ENCODE results near the gene CPN2.

CPN2 gene

GRCh38 chr3:194312186-194312742 is 38.9 kb downstream of the CPN2 start:
- DNase-seq = no peak

- DNase-seq = no peak
Observed at GRCh38 chr3:194311000-194311399, 40.1 kb downstream of the CPN2 start.

GRCh38 chr3:194310060-194310835 is 40.9 kb downstream of the CPN2 start:
- DNase-seq = no peak

DNA sequence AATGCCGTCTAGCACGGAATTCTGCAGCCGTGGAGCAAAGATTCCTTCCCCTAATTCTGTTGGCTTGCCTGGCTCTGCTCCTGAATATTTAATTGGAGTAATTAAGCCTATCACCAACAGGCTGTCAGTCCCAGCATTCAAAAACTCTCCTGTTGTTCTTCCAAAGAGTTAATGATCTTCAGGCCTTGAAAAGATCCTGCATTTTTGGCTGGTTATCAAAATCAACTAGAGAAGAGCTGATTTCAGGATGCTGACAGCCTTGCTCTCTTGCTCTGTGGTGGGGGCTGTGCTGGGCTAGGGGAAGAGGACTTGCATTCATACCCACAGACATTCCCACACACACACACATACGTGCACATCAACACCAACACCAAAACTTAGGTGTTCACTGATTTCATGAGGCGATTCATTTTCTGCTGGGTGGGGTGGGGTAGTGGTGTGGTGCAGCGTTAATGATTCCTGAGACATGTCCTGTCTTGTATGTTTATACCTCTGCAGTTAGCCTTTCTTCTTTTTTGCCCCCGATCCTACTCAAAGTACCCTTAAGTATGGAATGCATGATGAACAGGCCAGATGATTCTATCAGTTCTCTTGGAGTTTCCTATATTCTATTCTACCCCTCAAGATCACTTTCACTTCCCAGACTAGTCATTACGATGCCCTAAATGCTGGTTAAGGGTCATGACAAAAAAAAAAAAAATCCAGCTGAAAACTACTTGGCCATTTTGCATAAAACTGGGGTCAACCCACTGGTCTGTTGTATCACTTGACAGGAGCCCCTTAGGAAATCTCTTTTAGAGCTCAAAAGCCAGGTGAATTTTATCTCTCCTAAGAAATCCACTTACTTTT is 42.3 kb downstream of the CPN2 start:
- DNase-seq = no peak

DNA sequence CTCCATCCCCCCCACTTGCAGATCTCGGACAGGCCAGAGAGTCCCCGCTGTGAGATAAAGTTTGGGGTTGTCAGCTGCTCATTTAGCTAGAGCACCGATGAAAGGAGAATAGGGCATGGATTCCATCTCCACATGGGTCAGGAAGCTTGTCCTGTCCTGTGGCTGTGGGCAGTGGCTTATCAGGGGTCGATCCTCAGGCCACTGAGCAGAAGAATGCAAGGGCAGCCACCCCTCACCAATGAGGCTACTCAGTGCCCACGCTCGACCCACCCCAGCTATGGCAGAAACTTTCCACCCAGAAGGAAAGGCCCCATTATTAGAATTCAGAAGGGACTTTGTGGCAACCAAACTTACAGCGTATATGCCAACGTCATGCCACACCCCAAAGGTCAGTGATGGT is 43.3 kb downstream of the CPN2 start:
- no peak for DNase-seq

DNA sequence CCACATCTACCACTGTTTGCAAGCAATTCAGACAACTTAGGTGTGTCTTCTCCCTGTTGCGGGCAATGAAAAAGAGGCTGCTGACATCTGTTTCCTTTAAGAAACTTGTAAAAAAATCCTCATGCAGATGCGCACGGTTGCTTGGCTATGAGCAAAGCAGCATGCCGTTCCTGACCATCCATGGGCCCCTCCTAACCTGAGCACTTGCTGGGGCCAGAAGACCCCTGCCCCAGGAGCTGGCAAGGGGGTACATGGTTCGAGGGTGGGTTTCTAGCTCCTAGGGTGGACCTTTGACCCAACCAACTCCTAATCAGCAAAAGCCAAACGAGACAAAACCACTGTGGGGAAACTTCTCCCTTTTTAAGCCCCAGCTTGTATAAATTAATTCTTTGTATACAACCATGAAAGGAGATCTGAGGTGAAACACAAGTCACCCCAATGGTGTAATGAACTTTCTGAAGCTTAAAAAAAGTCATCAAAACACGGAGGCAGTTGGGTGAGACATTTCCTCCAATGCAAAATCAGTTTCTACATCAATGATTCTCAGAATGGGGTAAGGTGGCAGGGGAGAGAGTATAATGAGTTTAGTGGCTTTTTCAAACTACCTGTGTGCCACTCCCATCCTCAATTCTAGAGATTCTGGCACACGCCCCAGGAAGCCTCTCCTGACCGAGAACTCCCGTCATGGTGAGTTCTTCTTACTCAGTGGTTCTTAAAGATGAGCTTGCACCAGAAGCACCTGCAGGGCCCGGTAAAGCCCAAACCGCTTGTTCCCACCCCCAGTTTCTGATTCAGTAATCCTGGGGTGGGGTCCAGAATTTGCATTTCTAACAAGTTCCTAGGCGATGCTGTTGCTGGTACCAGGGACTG is 44.1 kb downstream of the CPN2 start:
- no peak for DNase-seq

- no peak for DNase-seq
Observed at GRCh38 chr3:194306109-194306686, 44.9 kb downstream of the CPN2 start.

DNA sequence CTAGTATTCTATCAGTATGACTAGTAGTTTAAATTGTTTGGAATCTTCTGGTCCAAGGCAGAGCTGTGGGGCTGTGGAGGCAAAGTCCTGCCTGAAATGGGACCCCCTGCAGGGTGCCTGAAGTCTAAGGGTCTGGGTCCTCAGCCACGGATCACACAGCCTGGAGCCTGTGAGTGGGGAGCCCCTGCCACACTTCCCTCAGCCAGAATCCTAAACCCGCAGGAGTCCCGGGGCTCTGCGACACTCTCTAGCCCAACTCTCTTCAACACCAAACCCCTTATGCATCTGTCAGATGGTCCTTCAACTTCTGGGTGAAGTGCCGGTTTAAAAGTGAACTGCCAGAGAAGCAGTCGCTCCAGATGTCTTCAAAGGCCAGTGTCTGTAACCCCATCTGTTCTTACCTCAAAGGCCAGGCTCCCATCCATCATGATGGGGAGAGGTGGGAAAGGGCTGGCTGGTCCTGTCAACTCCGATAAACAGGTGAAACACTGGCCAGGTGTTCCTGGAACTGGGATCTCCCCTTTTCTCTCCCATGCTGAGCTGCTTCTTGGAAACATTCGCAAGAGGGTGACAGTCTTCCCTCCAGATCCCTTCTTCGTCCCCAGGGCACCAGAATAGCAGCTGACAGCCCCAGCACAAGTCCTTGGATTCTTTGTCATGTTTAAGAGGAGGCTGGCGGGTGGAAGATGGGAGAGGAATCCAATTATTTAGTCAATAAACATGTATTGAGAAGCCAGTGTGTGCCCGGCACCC is 45.6 kb downstream of the CPN2 start:
- DNase-seq = no peak

GRCh38 chr3:194304186-194304917 is 46.8 kb downstream of the CPN2 start:
- DNase-seq = no peak

GRCh38 chr3:194303749-194304148 is 47.4 kb downstream of the CPN2 start:
- DNase-seq = no peak

DNA sequence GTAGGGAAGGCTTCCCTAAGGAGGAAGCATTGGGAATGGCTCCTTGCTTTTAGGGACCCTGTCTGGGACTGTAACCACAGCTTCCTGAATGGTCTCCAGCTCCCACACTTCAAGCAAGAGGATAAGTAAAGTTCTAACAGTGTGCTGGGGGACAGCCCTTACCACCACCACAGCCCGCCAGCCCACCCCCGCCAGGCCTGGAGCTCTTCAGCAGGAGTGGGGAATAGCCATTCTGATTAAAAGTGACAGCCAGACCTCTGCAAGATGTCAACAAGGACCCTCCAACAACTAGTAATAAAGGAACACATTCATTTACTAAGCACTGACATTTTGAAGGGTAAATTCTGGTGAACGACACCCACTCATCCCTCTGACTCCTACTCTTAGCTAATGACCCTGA is 49.4 kb downstream of the CPN2 start:
- no peak for DNase-seq

- DNase-seq = no peak
Observed at GRCh38 chr3:194300936-194301335, 50.2 kb downstream of the CPN2 start.

GRCh38 chr3:194300382-194300758 is 50.8 kb downstream of the CPN2 start:
- DNase-seq = no peak

- no peak for DNase-seq
Observed at GRCh38 chr3:194298331-194299227, 52.5 kb downstream of the CPN2 start.

DNA sequence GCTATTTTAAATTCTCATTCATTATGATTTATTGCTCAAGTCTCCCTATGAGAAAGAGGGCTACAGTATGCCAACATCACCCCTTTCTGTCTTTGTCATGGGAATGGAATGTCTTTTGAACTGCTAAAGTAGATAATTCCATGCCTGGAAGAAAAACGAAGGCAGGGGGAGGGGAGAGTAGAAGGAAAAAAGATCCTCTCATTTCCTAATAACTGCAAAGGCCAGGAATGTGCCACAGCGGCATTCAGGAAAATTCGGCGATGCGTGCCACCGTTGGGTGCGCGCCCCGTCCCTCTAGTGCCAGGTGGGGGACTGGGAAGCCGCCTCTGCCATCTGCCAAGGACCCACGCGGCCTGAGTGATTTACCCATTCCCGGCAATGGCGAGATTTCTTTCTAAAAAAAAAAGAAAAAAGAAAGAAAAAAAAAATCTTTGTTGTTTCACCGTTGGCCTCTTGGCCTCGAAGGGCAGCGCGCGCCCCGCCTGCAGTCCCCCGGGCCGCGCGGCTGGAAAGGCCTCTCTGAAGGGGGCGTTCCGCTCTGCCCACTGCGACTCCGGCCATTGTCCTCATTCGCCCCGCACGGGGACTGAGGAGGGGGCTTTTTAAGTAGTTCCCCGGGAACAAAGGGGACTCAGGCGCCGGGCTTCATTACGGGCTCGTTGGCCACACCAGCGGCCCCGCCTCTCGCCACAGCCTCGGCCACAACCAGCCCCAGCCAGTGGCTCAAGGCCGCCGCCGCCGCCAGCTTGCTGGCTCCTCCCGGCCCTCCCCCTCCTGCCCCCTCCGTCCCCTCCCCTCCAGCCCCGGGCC is 54.5 kb downstream of the CPN2 start:
- no peak for DNase-seq

DNA sequence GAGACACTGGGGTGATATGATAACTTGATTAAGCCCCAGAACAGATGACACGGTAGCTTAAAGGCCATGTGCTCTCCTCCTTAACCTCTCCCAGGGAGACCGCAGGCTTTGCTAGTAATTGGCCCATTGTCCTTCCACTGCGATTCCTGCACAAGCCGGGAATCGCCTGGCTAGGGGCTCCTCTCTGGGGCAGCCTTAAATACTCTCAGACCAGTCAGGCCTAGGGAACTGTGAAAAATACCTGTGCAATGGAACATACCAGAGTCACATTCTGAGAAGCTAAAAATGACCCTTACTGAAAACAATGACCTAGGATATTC is 56.3 kb downstream of the CPN2 start:
- no peak for DNase-seq

DNA sequence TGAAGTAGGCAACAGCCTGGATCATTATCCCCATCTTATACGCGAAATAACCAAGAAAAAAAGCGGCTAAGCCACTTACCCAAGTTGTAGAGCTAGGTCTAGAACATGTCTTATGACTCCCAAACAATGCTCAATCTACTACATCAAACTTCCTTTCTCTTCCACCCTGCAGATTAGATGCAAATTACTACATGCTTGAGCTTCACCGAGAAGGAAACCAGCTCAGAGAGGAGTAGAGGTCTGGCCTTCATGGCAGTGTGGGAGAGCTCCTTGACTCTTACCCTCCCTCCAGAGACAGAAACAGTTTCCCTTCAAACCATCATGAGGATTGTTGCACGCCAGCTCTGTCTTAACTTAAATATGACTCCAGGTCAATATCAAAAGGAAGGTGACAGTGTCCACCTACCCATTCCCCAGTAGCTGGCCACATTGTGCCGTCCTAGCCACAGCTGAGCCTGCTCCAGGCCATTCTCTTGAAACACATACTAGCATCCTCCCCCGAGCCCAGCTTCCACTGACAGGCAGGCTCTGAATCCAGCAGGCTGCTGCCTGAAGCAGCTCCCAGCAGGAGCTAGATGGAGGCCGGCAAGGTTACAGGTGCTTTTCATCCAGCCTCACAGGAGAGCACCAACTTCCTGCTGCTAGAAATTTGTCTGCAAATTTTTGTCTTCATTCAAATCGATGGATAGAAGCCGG is 56.8 kb downstream of the CPN2 start:
- no peak for DNase-seq

DNA sequence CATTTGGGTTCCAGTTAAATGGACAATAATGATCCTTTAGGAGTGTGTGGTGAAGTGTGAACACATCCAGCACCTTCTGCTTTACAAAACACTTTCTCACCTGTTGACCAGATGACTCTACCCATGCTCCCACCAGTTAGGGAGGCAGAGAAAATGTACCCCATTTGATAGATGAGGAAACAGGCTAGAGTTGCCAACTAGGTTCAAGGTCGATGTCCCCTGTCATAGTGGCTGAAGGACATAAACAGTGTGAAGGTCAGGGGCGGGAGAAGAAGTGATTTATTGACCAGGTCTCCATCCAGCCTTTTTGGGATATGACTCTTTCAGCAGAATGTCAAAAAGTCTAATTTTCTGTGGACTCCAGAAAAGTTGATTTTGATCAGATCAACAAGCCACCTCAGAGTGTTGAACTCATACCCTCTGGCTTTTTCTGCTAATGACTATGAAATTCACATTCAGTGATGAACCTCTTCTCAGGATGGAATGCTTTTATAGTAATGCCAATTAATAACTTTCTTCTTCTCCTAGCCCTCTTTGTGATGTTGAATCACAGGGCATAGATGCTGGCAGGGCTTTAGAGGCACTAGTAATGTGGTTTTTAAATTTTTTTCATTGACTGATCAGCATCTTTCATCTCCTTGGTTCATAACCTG is 57.5 kb downstream of the CPN2 start:
- DNase-seq = no peak

Data from NCI-H526 treated with DMSO at 0.1 percent for 48 hours (cell line).